Testis (tissue), 3 donors: Measurements from ENCODE around the gene ADGRA1. TPM values are rescaled to one million over a fixed set of nuclear protein-coding genes. Genes with fewer than 3 reads are reported as not detected.

Source experiments
- DNase-seq: peaks from one replicate; pipeline ENCODE4 v3.0.0-alpha.2; 2019
- H3K27ac ChIP-seq, 2 donors: fragments of 200-600 bp; sonication (generic); one replicate each; pipeline ENCODE4 v1.5.1; 2019
- H3K27me3 ChIP-seq: fragments of 200-600 bp; sonication (generic); one replicate; pipeline ENCODE4 v1.5.1; 2019
- H3K36me3 ChIP-seq: fragments of 200-600 bp; sonication (generic); one replicate; pipeline ENCODE4 v1.5.1; 2017; ENCODE audit warnings: low read depth; ENCODE audit errors: missing control alignments
- H3K4me1 ChIP-seq: fragments of 200-600 bp; sonication (generic); one replicate; pipeline ENCODE4 v1.5.1; 2019
- H3K4me3 ChIP-seq, 2 donors: fragments of 200-600 bp; sonication (generic); one replicate each; pipeline ENCODE4 v1.5.1; 2017 to 2019
- H3K9me3 ChIP-seq: fragments of 200-600 bp; sonication (generic); one replicate; pipeline ENCODE4 v1.5.1; 2017
- CTCF ChIP-seq, 3 experiments: fragments of 450-650 bp in 2 of 3; fragments of 200-600 bp in 1 of 3; sonication (generic) in 1 of 3; IDR thresholded peaks; one replicate each; pipeline ENCODE4 v1.5.1; 2016 to 2019; ENCODE audit warnings: antibody characterized with exemption in 3 of 3, mild to moderate bottlenecking in 2 of 3, moderate library complexity in 1 of 3
- POLR2A ChIP-seq: fragments of 450-650 bp; IDR thresholded peaks from one replicate; pipeline ENCODE4 v1.6.1; 2017; ENCODE audit warnings: antibody characterized with exemption, mild to moderate bottlenecking, moderate library complexity
- WGBS, 2 donors: methylation state at CpG; one replicate each; pipeline ENCODE4 v1.1.5; 2018; 5-methylcytosine and 5-hydroxymethylcytosine counted together
- intact Hi-C: fragments of 100-400 bp; cut with DNase I; formaldehyde crosslinking; loops from one replicate; pipeline ENCODE4 v1.15.1; 2023; ENCODE audit warnings: low total_unique reads
- polyA plus RNA-seq: library from polyadenylated mRNA; stranded (reverse); fragments of 350-450 nt; fragmentation: Illumina TruSeq; extraction: RNeasy Lipid Tissue Mini Kit (QIAGEN cat#74804); gene quantifications from one replicate; pipeline ENCODE4 v1.2.3, GENCODE V29; 2014; ENCODE audit warnings: low read depth, low replicate concordance; ENCODE audit not compliant: insufficient read depth
- total RNA-seq, 2 donors: library from RNA; depleted of rRNA; stranded (reverse); fragments of >200 nt; gene quantifications; one replicate each; pipeline ENCODE4 v1.2.3, GENCODE V29; 2016

The ADGRA1 gene
- total and polyA plus RNA-seq, 3 donors from 2014 or later, result 0.95 to 1.4 (median 1.1) TPM

- intact Hi-C loops, result no loop called here
- H3K27ac ChIP-seq, result no peak overlapping the region
- H3K27me3 ChIP-seq, result no peaks in the 10 kb centered on the region
- 90 to 92% methylated on average over 2 to 6 of the region's 13 CpGs for WGBS, 2 donors
- TF ChIP-seq POLR2A (no peak), CTCF (IDR thresholded peaks at IDR 0.05) (no peak)
- no peaks in the 10 kb centered on the region for H3K9me3 ChIP-seq
- H3K4me1 ChIP-seq, result no peaks in the 10 kb centered on the region
- no peak overlapping the region for H3K4me3 ChIP-seq
- DNase-seq, result no peak
- no peaks in the 10 kb centered on the region for H3K36me3 ChIP-seq
Measured at GRCh38 chr10:133115453-133115842, 27.7 kb downstream of the ADGRA1 start.

- no peak for DNase-seq
- Histone ChIP-seq H3K36me3 (no peaks in the 10 kb centered on the region), H3K4me3 (no peak overlapping the region), H3K27me3 (no peaks in the 10 kb centered on the region), H3K4me1 (no peaks in the 10 kb centered on the region), H3K27ac (no peak overlapping the region), H3K9me3 (no peaks in the 10 kb centered on the region)
- 64 to 66% methylated on average over 17 of the region's 17 CpGs for WGBS, 2 donors
- intact Hi-C loops, result no loop called here
- TF ChIP-seq POLR2A (no peak), CTCF (IDR thresholded peaks at IDR 0.05) (no peak)
Measured at GRCh38 chr10:133115976-133116375, 28.3 kb downstream of the ADGRA1 start.

GRCh38 chr10:133116455-133116854 is 28.7 kb downstream of the ADGRA1 start:
- Histone ChIP-seq H3K4me1 (no peaks in the 10 kb centered on the region), H3K36me3 (no peaks in the 10 kb centered on the region), H3K9me3 (no peaks in the 10 kb centered on the region), H3K27me3 (no peaks in the 10 kb centered on the region), H3K4me3 (no peak overlapping the region), H3K27ac (no peak overlapping the region)
- TF ChIP-seq POLR2A, result no peak
- TF ChIP-seq CTCF (IDR thresholded peaks at IDR 0.05), result no peak
- 81 to 83% methylated on average over 13 to 14 of the region's 14 CpGs for WGBS, 2 donors
- intact Hi-C loops, result no loop called here
- DNase-seq, result no peak

- H3K4me1 ChIP-seq, result no peaks in the 10 kb centered on the region
- no peaks in the 10 kb centered on the region for H3K36me3 ChIP-seq
- DNase-seq, result no peak
- no peak overlapping the region for H3K27ac ChIP-seq
- H3K4me3 ChIP-seq, result no peak overlapping the region
- no peaks in the 10 kb centered on the region for H3K9me3 ChIP-seq
- intact Hi-C loops, result no loop called here
- H3K27me3 ChIP-seq, result no peaks in the 10 kb centered on the region
- 90 to 91% methylated on average over 2 to 21 of the region's 21 CpGs for WGBS, 2 donors
- TF ChIP-seq CTCF (IDR thresholded peaks at IDR 0.05) (no peak), POLR2A (no peak)
Measured at GRCh38 chr10:133117036-133117687, 29.4 kb downstream of the ADGRA1 start.

GRCh38 chr10:133117688-133118071 is 30.0 kb downstream of the ADGRA1 start:
- H3K27ac ChIP-seq, result no peak overlapping the region
- H3K9me3 ChIP-seq, result no peaks in the 10 kb centered on the region
- no peaks in the 10 kb centered on the region for H3K36me3 ChIP-seq
- no peak overlapping the region for H3K4me3 ChIP-seq
- no peak for TF ChIP-seq CTCF (IDR thresholded peaks at IDR 0.05)
- no peak for TF ChIP-seq POLR2A
- no peaks in the 10 kb centered on the region for H3K27me3 ChIP-seq
- no peak for DNase-seq
- H3K4me1 ChIP-seq, result no peaks in the 10 kb centered on the region
- WGBS, 2 donors, result 62 to 80% methylated on average over 6 to 8 of the region's 8 CpGs
- intact Hi-C loops, result no loop called here
